Measurements from ENCODE around the gene GNAI3. TPM values are rescaled to one million over a fixed set of nuclear protein-coding genes. Genes with fewer than 3 reads are reported as not detected.

The GNAI3 gene
- total RNA-seq, 2 donors from 2014 or later: 2.6 to 2.8 TPM

GRCh38 chr1:109538827-109539555, 9.4 kb upstream of the GNAI3 start:
- H3K4me3 ChIP-seq: no peak overlapping the region

GRCh38 chr1:109539676-109540075, 8.7 kb upstream of the GNAI3 start, which contains the start of gene GPR61:
Gene GPR61 (plus strand): TSS chr1:109539872. CDS start chr1:109543023, 3,151 bp downstream.
- TF ChIP-seq CTCF (IDR thresholded peaks at IDR 0.05): no peak

More at GRCh38 chr1:109538827-109539555, 9.4 kb upstream of the GNAI3 start:
- Histone ChIP-seq H3K27me3 (no peaks in the 10 kb centered on the region), H3K4me1 (peaks cover 0 to 33% of the 10 kb centered on the region in 2 donors), H3K9me3 (no peaks in the 10 kb centered on the region), H3K36me3 (no peaks in the 10 kb centered on the region), H3K27ac (no peak overlapping the region)
- TF ChIP-seq CTCF (IDR thresholded peaks at IDR 0.05): no peak
- no peak for DNase-seq (ENCODE audit: low spot score)

GRCh38 chr1:109541102-109541501, 7.3 kb upstream of the GNAI3 start:
- TF ChIP-seq CTCF (IDR thresholded peaks at IDR 0.05): no peak
- no peaks in the 10 kb centered on the region for H3K9me3 ChIP-seq
- peaks cover 0 to 20% of the 10 kb centered on the region in 2 donors for H3K4me1 ChIP-seq
- H3K4me3 ChIP-seq: no peak overlapping the region
- H3K27ac ChIP-seq: no peak overlapping the region
- DNase-seq (ENCODE audit: low spot score): no peak
- no peaks in the 10 kb centered on the region for H3K27me3 ChIP-seq
- H3K36me3 ChIP-seq: no peaks in the 10 kb centered on the region

More at GRCh38 chr1:109539676-109540075, 8.7 kb upstream of the GNAI3 start, which contains the start of gene GPR61:
- DNase-seq (ENCODE audit: low spot score): no peak
- Histone ChIP-seq H3K4me3 (no peak within 1 kb of the TSS), H3K36me3 (no peaks in the 10 kb centered on the region), H3K27ac (no peak within 1 kb of the TSS), H3K4me1 (peaks cover 0 to 33% of the 10 kb centered on the region in 2 donors), H3K27me3 (no peaks in the 10 kb centered on the region), H3K9me3 (no peaks in the 10 kb centered on the region)

GRCh38 chr1:109542657-109543056, 5.8 kb upstream of the GNAI3 start:
- Histone ChIP-seq H3K27ac (no peak overlapping the region), H3K4me3 (no peak overlapping the region), H3K9me3 (no peaks in the 10 kb centered on the region), H3K4me1 (peaks cover 0 to 23% of the 10 kb centered on the region in 2 donors), H3K36me3 (no peaks in the 10 kb centered on the region), H3K27me3 (no peaks in the 10 kb centered on the region)
- no peak for TF ChIP-seq CTCF (IDR thresholded peaks at IDR 0.05)
- no peak for DNase-seq (ENCODE audit: low spot score)

GRCh38 chr1:109543283-109543987, 5.0 kb upstream of the GNAI3 start:
- no peak overlapping the region for H3K4me3 ChIP-seq
- DNase-seq (ENCODE audit: low spot score): no peak
- TF ChIP-seq CTCF (IDR thresholded peaks at IDR 0.05): no peak
- H3K27me3 ChIP-seq: no peaks in the 10 kb centered on the region
- no peaks in the 10 kb centered on the region for H3K9me3 ChIP-seq
- H3K4me1 ChIP-seq: peaks cover 0 to 24% of the 10 kb centered on the region in 2 donors
- H3K27ac ChIP-seq: no peak overlapping the region
- no peaks in the 10 kb centered on the region for H3K36me3 ChIP-seq
